Measurements from ENCODE around the gene MROH7.
A peak's percentile ranks its signal among the peaks of the same experiment; 100 is the strongest.

Gene MROH7

GRCh38 chr1:54698346-54698745 is 56.8 kb downstream of the MROH7 start:
- DNase-seq: no peak

- no peak for DNase-seq
Measured at GRCh38 chr1:54699936-54700525, 58.4 kb downstream of the MROH7 start.

GRCh38 chr1:54701066-54701465 is 59.5 kb downstream of the MROH7 start:
- no peak for DNase-seq

- no peak for DNase-seq
Measured at GRCh38 chr1:54701996-54702395, 60.4 kb downstream of the MROH7 start.

DNA sequence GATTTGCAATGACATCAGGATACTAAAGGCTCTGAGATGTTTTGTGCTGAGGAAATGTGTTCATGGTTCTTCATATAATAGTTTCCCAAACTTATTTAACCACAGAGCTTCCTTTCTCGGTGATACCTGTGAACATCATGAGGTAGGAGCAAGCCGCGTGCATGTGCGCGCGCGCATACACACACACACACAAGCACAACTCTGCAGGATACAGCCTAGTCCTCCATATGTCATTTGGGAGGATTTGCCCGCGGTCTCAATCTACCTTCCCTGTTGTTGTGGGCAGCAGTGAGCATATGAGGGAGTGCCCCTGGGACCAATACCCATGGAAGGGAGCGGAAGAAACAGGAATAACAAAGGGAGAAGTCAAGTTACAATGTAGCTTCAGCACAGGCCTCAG is 61.9 kb downstream of the MROH7 start:
- DNase-seq: no peak

DNA sequence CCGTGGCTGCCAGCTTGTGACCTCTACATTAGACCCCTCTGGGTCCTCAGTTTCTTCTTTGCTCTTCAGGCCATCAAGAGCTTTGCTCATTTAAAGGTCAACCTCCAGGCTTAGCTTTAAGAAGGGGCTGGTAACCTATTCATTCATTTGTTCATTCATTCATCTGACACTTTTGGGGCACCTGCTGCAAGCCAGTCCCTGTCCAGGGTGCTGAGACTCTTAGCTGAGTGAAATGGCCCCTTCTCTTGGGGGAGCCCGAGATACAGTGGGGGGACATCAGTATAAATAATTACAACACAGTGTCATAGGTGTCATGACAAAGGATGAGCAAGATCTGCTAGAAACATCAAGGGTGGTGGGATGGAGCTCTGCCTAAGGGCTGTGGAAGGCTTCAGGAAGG is 63.6 kb downstream of the MROH7 start:
- DNase-seq: no peak

DNA sequence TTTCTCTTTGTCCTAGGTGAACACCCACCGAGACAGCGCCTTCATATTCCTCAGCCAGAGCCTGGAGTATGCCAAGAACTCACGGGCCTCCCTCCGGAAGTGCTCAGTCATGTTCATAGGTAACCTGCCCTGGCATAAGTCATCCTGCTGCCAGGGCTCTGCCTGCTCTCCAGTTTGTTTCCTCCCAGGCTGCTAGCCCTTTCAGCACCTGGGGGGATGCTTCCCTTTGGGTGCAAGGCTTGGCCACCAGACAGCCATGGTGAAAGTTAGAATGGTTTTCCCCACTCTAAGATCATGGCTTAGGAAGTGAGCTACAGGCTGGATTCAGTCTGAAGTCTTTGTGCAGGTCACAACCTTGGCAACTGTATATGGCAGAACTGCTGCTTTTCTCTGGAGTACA is 64.8 kb downstream of the MROH7 start:
- DNase-seq: no peak

DNA sequence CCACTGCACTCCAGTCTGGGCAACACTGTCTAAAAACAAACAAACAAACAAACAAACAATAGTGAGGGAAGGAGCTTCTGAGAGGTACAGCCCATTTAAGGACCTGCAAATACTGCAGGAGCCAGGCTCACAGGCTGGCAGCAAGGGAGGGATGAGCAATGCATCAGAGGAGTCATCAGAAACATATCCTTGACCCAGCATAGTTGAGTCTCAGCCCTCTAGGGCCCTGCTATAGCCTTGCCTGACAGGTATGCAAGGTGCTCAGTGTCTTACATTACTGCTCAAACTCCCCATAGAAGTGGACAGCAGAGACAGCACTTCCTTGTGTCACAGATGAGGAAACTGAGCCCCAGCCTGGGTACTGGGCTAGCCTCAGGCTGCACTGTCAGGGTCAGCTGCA is 66.8 kb downstream of the MROH7 start:
- DNase-seq: no peak

DNA sequence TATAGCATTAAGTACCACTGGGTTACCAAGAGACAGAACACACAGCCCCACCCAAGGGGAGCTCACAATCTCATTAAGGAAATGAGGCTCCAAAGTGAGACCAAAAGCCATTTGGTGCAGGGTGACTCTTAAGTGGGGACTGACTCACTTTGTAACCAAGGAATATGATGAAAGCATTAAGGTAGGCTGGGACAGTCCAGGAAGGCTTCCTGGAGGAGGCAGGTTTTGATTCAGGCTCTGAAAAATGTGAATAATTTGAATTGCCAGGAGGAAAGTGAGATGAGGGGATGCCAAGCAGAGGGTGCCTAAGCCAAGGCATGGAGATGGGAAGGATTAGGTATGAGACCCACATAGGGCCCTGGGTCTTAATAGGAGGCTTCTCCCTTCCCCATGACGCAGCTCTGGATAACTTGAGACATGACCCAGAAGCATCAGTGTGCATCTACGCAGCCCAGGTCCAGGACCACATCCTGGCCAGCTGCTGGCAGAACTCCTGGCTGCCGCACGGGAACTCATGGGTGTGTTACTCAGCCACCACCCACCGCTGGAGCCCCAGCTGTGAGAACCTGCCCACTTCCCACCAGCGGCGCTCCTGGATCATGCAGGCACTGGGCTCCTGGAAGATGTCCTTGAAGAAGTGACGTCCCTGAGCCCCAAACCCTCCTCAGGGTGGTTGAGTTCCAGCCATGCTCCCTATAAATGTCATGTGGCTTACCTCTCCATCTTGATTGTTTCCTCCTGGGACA is 68.1 kb downstream of the MROH7 start:
- no peak for DNase-seq

DNA sequence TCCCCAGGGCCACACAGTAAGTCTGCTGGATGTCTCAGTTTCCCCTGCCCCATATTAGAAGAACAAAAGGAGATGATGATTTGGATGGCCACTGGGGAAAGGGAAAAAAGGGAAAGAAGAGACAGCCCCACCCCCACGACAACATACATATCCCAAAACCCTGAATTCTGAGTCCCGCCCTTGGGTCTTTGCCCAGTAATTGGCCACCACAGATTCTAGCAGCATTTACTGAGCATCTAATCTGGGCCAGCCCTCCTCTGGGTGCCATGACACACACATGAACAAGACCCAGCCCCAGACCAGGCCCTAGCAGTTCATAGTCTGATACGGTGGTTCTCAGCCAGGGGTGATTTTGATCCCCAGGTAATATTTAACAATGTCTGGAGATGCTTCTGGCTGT is 68.8 kb downstream of the MROH7 start:
- DNase-seq: peak; percentile 14

DNA sequence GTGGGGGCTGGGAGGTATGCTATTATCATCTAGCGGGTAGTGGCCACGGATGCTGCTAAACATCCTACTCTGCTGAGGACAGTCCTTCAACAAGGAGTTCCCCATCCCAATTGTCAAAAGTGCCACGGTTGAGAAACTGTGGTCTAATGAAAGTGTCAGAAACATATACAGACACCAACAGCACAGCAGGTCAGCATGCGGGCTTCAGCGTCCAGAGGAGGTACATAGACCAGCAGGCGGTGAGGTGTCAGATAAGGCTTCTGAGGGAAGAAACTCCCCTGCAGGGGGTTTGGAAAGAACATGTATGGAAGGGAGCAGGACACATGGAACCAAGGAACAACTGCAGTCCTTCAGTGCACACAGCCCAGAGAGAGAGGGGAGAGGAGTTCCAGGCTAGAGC is 69.3 kb downstream of the MROH7 start:
- DNase-seq: no peak

DNA sequence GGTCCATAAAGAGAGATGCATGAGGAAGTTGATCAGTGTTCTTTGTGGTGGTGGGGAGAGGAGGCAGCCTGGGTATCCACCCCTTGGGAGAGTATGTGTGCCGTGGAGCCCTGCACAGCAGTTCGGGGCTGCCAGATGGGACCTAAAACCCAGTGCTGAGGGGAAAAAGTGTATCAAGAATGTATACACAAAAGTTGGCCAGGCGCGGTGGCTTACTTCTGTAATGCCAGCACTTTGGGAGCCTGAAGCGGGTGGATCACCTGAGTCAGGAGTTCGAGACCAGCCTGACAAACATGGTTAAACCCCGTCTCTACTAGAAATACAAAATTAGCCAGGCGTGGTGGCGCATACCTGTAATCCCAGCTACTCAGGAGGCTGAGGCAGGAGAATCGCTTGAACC is 70.0 kb downstream of the MROH7 start:
- no peak for DNase-seq

GRCh38 chr1:54714881-54715492 is 73.4 kb downstream of the MROH7 start:
- DNase-seq: no peak

- DNase-seq: peak; percentile 81
Measured at GRCh38 chr1:54715493-54716298, 74.1 kb downstream of the MROH7 start, which contains the start of gene TTC4. TSS of gene TTC4 (plus strand) at chr1:54715861. CDS start at chr1:54715909, 48 bp downstream.

GRCh38 chr1:54716299-54717047 is 74.9 kb downstream of the MROH7 start:
- peak; percentile 38 for DNase-seq

DNA sequence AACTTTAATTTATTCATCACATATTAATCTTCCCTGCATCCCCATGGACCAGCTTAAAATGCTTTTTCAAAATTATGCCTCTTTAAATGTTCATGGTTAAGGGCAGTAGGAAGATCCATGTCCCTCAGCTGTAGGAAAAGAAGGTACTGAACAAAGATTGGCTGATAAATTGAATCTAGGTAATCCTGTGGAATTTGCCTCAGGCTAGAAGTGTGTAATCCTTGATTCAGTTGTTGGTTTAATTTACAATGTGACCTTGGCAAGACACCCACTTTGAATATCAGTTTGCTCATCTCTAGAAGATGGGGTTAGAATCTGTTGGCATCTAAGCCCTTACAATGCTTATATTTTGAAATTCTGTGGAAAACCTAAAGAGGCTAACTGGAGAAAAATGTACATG is 80.1 kb downstream of the MROH7 start:
- DNase-seq: no peak

DNA sequence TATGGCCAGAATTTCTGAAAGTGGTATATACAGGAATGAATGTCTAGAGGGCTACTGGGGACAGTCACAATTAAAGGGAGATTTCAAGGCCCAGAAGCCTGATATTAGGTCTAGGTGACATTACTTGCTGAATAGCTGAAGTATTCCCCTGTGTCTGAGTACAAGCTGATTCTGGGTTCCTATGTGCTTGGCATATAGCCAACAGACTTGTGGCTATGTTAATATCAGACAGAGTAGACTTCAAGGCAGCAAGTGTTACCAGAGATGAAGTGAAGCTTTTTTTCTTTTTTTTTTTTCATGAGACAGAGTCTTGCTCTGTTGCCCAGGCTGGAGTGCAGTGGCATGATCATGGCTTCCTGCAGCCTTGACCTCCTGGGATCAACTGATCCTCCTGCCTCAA is 82.4 kb downstream of the MROH7 start:
- no peak for DNase-seq

- DNase-seq: no peak
Measured at GRCh38 chr1:54724771-54725170, 83.2 kb downstream of the MROH7 start.

DNA sequence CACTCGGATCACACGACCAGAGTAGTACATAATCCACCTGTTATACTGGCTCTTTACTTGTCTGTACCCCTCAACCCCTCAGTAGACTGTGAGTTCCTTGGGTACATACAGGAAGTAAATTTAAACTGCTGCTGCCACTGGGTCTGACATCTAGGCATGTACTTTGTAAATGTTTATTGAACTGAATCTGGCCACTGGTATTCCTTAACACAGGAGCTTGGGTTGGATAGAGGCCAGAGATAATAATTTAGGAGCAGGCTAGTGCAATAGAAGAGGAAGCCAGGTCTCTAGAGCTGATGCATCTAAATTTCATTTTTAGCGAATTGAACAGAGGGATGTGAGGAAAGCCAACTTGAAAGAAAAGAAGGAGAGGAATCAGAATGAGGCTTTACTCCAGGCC is 86.4 kb downstream of the MROH7 start:
- DNase-seq: no peak

DNA sequence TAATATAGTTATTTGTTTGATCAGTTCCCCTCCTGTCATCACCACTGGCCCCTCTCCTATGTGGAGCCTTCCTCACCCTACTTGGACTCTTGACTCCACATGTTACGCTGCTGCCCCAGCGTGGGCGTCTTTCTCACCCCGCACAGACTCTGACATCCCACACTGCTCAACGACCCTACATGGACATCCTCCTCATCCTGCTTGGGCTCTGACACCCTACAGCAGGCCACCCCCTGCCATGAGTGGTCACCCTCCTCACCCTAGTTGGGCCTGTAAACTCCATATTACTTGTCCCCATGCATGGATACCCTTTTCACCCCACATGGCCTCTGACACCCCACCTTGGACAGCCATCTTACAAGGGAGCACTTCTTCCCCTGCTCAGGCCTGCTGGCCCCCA is 95.1 kb downstream of the MROH7 start:
- DNase-seq: no peak

DNA sequence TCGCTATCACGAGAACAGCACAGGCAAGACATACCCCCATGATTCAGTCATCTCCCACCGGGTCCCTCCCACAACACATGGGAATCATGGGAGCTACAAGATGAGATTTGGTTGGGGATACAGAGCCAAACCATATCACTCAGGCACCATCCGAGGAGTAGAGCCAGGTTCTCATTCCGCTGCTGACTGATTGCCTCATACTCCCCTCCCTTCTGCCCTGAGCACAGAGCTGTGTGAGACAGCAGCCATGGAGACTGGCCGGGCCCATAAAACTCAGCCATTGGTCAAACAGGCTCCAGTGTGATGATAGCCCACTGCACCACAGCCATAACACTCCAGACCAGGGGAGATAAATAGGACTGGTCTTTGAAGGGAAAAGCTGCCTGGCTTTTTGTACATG is 96.7 kb downstream of the MROH7 start:
- DNase-seq: no peak

DNA sequence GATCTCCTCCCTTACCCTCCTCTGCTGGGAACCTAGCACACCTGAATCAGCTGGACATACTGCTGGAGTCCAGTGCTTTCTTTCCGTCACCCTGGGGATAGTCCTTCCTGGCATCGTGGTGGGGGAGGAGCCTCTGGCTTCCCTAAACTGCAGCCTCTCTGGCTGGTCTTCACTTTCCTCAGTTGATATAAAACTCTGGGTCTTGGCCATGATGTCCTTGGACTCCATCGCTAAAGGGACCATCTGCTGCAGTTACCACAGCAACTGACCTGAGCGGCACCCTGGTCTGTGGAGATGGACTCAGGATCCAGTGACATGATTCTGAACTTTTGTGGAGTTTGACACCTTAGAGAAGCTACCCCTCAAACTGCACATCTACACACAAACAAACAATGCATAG is 99.9 kb downstream of the MROH7 start:
- no peak for DNase-seq

DNA sequence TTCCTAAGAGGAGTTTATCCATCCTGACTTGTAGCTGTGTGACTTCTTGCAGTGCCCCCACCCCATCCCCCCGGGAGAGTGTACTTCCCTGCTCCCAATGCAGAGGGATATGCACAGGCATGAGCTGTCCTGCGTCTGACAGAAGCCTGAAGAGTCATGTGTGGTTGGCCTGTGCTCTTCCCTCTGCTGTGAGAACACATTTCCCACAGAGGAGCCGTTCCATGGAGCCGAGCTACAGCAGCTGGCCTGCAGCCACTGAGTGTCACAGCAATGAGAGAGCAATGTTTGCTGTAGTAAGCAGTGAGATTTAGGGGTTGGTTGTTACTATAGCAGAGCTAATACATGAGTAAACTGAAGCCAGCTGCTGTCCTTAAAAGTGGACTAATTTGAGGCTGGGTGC is 100.7 kb downstream of the MROH7 start:
- DNase-seq: peak; percentile 3

Measured in fibroblast of skin of scalp (primary cell).